Stimulated activated CD8-positive, alpha-beta memory T cell treated with anti-CD3 and anti-CD28 coated beads, Interleukin-12 subunit alpha, Interleukin-12 subunit beta, amount 100 ng/mL, for 1 hour (primary cell): ENCODE measurements around the gene ZNF217.
"Not testable (repeated sequence)": the region's sequence is repeated elsewhere in the genome, so short reads cannot be mapped to it uniquely, and the experiment has no call there.

Experiments used
- DNase-seq: peaks from one replicate; pipeline ENCODE4 v3.0.0-alpha.2; 2020; ENCODE audit warnings: low read depth

The ZNF217 gene

DNA sequence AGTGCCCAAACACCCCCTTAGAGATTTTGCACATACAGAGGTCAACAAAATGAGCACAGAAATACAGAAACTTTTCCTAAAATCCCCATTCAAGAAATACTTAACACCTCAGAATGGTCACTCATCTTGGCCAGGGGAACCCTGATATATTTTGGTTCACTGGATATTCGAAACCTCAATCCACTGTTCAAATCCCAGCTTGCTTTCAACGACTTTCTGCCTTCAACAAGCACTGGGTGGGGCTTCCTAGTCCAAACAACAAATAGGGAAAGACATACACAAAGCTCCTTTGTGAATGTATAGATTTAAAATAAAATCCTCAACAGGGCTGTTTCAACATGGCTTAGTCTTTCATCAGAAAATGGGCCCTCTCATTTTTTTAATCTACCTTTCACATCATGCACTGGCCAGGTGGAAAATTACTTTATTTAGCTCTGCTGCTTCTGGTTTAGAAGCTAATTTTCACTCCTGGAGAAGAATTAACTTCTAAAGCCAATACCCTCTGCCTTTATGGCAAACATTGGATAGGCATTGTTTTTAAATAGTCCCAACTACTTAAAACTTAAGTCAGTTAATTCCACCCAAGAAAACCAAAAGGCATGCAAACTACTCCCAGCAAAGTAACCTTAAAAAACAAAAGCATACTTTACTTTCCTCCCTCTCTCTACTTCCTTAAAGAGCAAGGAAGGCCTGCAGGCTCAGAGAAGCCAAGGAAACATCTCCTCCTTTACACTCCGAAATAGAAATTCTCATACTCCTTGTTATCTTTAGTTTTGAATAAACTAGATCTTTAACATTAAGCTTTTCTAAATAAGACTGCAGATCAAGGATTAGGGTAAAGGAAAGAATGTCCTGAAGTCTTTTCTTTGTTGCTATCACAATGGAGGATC lies 9.7 kb downstream of the ZNF217 start:
- not testable (repeated sequence) for DNase-seq

DNA sequence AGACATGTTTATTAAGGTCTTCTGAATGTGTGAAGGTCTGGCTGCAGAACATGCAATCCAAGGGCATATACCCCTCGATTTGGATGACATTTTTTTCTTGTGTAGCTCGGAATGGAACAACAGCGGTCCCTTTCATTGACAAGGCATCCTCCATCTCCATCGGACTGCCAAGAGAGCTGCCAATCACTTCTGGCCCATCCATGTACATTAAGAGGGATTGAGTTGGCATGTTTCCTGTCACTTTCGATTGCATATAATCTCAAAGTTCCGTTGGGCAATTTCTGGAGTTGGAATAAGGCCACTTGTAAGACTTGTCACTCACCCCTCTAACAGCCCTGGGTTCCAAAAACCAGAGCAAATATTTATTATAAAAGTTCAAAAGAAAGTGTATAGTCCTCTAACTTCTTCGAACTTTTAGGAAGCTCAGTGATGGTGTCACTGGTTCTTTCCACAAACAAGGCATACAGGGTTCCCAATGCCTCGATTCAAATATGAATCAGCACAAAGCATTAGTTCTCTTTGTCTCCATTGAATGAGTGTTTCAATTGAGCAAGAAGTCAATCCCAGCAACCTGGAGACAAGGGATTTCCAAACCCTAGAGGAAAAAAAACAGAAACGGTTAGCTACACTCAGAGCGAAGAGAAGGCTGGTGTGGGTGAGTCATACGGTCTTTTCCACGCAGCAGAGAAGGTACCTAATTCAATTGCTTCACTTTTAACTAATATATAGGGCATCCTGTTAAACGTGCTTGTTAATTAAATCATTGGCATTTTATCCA lies 10.9 kb downstream of the ZNF217 start:
- no peak for DNase-seq

DNA sequence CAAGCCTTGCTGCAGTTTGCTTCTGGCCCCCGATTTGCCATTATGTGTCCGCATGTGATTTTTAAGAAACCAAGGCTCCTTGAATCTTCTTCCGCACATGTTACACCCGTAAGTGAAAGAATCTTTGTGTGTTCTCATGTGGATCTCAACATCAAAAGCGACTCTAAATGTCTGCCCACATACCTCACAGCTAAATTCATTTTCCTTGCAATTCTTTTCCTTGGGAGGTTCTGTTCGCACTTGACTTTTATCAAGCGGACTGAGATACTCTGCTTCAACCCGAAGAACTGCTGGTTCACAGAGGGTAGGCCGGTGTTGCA lies 11.4 kb downstream of the ZNF217 start:
- DNase-seq, result no peak

- DNase-seq, result no peak
These were observed 12.0 kb downstream of the ZNF217 start for GRCh38 chr20:53581444-53582250.

DNA sequence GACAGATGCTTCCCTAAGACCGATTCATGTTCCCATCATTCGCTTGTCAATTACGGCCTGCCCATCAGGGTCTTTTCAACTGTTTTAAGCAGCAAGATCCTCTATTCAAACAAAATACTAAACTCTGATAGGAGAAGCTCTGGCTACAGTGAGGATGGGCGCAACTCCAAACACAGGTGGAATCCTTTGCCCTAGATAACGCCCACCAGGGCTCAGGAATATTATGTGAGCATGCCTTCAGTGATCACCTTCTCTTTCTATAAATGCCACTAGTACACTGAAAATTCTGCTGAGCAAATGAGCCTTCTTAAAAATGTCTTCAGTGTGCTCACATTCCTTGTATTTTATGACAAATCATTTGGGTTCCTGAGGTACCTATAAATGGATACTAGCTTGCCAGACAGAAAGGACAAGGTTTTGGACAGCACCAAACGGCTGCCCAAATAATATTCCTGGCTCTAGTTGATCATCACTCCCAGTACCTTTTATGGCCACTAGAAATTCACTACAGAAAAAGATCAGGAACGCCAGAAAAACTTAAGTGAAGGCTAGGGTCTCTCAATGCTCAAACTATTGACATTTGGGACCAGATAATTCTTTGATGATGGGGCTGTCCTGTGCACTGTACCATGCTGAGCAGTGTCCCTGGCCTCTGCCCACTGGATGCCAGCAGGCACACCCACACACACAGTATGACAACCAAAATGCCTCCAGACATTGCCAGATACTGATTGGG lies 13.1 kb downstream of the ZNF217 start:
- DNase-seq, result no peak

DNA sequence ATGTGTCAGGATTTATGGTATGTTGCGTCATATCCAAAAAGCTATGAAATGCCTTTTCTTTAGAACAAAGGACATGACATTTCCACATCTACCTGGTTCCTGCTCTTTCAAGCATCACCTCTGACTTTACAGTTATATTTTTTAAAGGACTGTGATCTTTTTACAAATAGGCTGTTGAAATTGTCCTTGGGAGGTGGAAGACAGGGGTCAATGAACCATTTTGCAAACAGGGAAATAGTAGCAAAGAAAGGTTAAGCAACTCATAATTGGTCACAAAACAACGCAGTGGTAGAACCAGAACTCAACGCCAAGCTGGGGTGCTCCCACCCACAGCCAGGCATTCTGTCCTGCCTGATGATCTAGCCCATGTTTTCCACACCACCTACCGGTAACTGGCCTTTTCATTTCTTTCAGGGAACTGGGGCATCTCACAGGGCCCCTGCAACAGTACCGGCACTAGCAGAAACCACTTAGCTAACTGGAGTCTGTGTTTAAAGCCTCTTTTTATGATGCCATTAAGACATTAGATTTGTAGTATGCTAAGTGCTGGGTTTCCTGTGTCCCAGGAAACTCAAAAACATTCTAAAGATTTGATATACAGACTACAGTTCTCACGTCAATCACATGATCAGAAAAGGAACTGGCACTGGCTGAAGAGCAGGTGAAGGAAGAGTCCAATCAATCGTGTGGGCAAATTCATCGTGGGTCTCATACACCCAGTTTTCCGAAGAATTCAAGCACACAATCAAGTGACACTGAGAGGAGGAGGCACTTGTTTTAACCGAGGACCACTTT lies 13.9 kb downstream of the ZNF217 start:
- DNase-seq, result no peak

DNA sequence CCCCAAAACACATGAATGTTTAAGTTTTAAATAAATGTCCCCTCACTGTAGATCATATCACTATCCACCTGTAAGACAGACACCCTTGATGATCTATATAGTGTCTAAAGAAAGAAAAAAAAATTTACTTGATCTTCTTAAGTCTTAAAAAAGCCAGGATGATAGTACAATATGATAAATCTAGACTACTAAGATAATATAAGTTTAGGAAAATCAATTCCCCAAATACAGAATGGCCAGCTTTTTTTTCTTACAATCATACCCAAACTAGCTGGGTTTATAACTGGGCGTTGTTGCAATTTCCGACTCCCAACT lies 14.4 kb downstream of the ZNF217 start:
- DNase-seq, result no peak

GRCh38 chr20:53578492-53579222 lies 15.0 kb downstream of the ZNF217 start:
- DNase-seq, result peak; percentile 50

GRCh38 chr20:53576586-53577318 lies 16.9 kb downstream of the ZNF217 start:
- DNase-seq, result no peak

- DNase-seq, result no peak
These were observed 17.5 kb downstream of the ZNF217 start for GRCh38 chr20:53576195-53576580.

GRCh38 chr20:53575481-53576194 lies 18.0 kb downstream of the ZNF217 start:
- no peak for DNase-seq

- DNase-seq, result no peak
These were observed 18.8 kb downstream of the ZNF217 start for GRCh38 chr20:53574819-53575218.

DNA sequence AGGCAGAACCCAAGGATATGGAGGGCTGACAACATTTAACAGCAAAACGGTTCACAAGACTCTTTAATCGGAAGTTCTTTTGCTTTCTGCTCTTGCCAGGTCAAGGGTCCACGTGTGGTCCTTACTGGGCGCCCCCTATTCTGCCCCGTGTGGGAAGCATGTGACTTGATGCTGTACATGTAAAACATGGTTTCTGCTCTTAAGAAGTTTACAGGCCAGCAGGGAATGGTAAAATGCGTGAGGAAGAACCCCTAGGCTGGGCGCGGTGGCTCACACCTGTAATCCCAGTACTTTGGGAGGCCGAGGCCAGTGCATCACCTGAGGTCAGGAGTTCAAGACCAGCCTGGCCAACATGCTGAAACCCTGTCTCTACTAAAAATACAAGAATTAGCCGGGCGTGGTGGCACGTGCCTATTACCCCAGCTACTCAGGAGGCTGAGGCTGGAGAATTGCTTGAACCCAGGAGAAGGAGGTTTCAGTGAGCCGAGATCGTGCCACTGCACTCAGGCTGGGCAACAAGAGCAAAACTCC lies 19.3 kb downstream of the ZNF217 start:
- DNase-seq, result no peak

DNA sequence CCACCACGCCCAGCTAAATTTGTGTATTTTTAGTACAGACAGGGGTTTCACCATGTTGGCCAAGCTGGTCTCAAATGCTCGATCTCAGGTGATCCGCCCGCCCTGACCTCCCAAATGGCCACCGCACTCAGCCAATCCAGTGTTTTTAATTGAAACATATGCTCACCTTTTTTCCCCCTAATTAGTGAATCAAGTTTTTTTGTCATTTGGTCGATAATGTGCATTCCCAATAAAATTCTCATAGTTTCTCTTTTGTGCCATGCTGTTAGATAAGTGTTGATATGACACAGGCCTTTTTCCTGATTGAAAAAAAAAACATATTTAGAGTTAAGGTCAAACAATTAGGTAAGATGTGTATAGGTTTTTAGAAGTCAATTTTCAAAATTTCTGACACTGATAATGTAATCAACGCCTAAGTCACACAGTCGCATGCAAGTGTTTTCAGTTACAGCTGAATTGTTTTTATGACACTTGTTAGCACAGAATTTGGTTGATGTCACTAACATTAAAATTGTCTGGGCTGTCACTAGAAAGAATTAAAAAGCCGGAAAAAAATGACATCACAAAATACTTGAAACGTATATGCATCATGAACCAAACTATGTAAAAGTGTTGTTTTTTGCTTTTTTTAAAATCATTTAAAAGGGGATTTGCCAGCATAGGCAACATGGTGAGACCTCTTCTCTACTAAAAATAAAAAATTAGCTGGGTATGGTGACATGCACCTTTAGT lies 21.9 kb downstream of the ZNF217 start:
- no peak for DNase-seq

DNA sequence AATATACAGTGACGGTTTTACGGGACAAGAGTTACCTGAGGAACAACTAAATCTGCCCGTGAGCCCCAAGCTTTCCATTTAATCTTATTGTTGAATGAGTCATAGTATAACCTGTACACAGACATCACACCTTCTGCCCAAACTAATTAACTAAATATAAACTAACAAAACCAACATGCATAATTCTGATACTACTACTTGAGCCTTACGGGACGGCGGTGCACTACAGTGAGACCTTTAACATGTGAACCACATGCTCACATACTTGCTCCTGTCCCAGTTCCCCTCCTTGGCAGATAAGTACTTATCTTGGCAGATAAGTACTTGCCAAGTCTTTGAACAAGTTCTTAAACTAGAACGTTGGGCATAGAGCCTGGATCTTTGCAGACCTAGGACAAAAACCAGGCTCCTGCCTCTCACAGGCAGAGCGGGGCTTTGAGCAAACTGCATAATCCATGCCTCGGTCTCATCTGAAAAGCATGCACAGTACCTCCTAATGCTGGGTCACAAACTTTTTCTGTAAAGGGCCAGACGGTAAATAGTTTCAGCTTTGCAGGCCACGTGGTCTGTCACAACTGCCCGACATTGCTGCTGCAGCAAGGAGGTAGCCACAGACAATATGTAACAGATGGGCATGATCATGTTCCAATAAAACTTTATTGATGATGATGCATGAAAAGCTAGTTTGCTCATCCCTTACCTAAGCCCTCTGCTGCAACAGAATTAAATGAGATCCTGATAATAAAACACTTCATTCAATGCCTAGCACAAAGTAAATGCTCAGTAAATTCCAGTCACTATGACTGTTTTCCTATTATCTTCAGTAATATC lies 23.0 kb downstream of the ZNF217 start:
- no peak for DNase-seq

DNA sequence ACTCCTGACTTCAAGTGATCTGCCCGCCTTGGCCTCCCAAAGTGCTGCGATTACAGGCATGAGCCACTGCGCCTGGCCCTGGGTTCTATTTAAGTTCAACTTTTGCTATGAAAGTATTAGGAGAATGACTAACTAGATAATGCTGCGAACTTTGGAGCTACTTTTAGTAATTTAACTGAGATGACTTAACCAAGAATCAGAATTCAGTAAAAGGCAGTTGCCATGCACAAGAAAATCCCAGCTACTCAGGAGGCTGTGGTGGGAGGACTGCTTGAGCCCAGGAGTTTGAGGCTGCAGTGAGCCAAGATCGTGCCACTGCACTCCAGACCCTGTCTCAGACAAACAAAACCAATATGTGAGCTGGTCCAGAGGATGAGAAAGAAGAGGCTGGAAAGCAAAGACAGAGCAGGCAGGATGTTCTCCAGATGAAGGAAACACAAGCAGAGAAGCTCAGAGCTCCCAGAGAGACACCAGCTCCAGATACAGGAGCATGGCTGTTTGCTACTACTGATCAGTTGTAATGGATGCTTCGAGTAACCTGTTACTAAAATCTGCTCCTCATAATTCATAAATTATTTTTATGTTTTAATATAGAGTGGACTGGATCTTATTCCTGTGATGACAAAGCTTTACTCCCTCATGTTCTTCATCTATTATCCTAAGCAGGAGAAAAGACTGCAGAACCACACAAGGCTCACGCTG lies 23.9 kb downstream of the ZNF217 start:
- no peak for DNase-seq

GRCh38 chr20:53569005-53569404 lies 24.6 kb downstream of the ZNF217 start:
- no peak for DNase-seq
